Measurements from ENCODE around the gene MYO5B. TPM values are rescaled to one million over a fixed set of nuclear protein-coding genes. Genes with fewer than 3 reads are reported as not detected.

MYO5B gene
- total and polyA plus RNA-seq, 4 donors, result 5.4 to 23.4 (median 11.4) TPM

GRCh38 chr18:50203801-50204604, 9.1 kb upstream of the MYO5B start:
- peaks cover 0 to 5% (median 0%) of the 10 kb centered on the region in 4 donors for H3K27me3 ChIP-seq (ENCODE audit: control insufficient read depth in 4 of 4, insufficient read depth in 4 of 4, low read length in 3 of 4)
- TF ChIP-seq RAD21 (IDR thresholded peaks at IDR 0.05) (peak; percentile 91 to 93), RXRA (IDR thresholded peaks at IDR 0.05) (no peak), CTCF (IDR thresholded peaks at IDR 0.05; ENCODE audit: low read depth, low read length, missing input control) (peak; percentile 59), GABPA (IDR thresholded peaks at IDR 0.05 in 1 of 2, conservative IDR thresholded peaks at IDR 0.05 in 1 of 2) (no peak)
- WGBS, result 25% methylated on average over 24 of the region's 24 CpGs

GRCh38 chr18:50201476-50202018, 6.6 kb upstream of the MYO5B start:
- peaks cover 0 to 5% (median 0%) of the 10 kb centered on the region in 4 donors for H3K27me3 ChIP-seq (ENCODE audit: control insufficient read depth in 4 of 4, insufficient read depth in 4 of 4, low read length in 3 of 4)
- TF ChIP-seq YY1 (IDR thresholded peaks at IDR 0.05) (no peak), RAD21 (IDR thresholded peaks at IDR 0.05) (no peak), EGR1 (IDR thresholded peaks at IDR 0.05; ENCODE audit: low read depth in 2 of 2) (no peak), MAX (IDR thresholded peaks at IDR 0.05) (no peak), REST (IDR thresholded peaks at IDR 0.05) (no peak), FOXA1 (IDR thresholded peaks at IDR 0.05) (no peak), ATF3 (IDR thresholded peaks at IDR 0.05) (no peak), NR2F2 (IDR thresholded peaks at IDR 0.05) (no peak), FOXA2 (IDR thresholded peaks at IDR 0.05) (no peak), HNF4A (conservative IDR thresholded peaks at IDR 0.05) (no peak), HNF4G (IDR thresholded peaks at IDR 0.05) (no peak), RXRA (IDR thresholded peaks at IDR 0.05) (no peak), CTCF (IDR thresholded peaks at IDR 0.05; ENCODE audit: low read depth, low read length, missing input control) (no peak), GABPA (IDR thresholded peaks at IDR 0.05 in 1 of 2, conservative IDR thresholded peaks at IDR 0.05 in 1 of 2) (no peak), SP1 (IDR thresholded peaks at IDR 0.05) (no peak), TAF1 (conservative IDR thresholded peaks at IDR 0.05) (no peak)
- H3K9me3 ChIP-seq (ENCODE audit: control insufficient read depth in 4 of 4, low read length in 3 of 4), result no peaks in the 10 kb centered on the region
- peaks cover 0 to 4% (median 0%) of the 10 kb centered on the region in 4 donors for H3K4me1 ChIP-seq (ENCODE audit: control insufficient read depth in 4 of 4, insufficient read depth in 4 of 4, low read length in 3 of 4)
- WGBS, result 75% methylated on average over 1 of the region's 1 CpG
- no peak for DNase-seq (ENCODE audit: low spot score)
- no peak overlapping the region for H3K4me3 ChIP-seq (ENCODE audit: low read depth in 1 of 3, low read length in 3 of 3)
- H3K36me3 ChIP-seq (ENCODE audit: control insufficient read depth in 4 of 4, insufficient read depth in 3 of 4, low read depth in 1 of 4, low read length in 3 of 4), result no peaks in the 10 kb centered on the region
- no peak overlapping the region for H3K27ac ChIP-seq (ENCODE audit: low read depth in 1 of 2, low read length in 2 of 2)
- no peak overlapping the region for H3K9ac ChIP-seq (ENCODE audit: low read depth in 1 of 2, low read length in 2 of 2)

More at GRCh38 chr18:50203801-50204604, 9.1 kb upstream of the MYO5B start:
- Histone ChIP-seq H3K4me1 (ENCODE audit: control insufficient read depth in 4 of 4, insufficient read depth in 4 of 4, low read length in 3 of 4) (peaks cover 0 to 4% (median 0%) of the 10 kb centered on the region in 4 donors), H3K36me3 (ENCODE audit: control insufficient read depth in 4 of 4, insufficient read depth in 3 of 4, low read depth in 1 of 4, low read length in 3 of 4) (no peaks in the 10 kb centered on the region), H3K27ac (ENCODE audit: low read depth in 1 of 2, low read length in 2 of 2) (no peak overlapping the region), H3K9ac (ENCODE audit: low read depth in 1 of 2, low read length in 2 of 2) (no peak overlapping the region), H3K9me3 (ENCODE audit: control insufficient read depth in 4 of 4, low read length in 3 of 4) (no peaks in the 10 kb centered on the region), H3K4me3 (ENCODE audit: low read depth in 1 of 3, low read length in 3 of 3) (no peak overlapping the region)
- peak; percentile 41 for DNase-seq (ENCODE audit: low spot score)

All from liver (tissue), 9 donors.